GM12874 (cell line): ENCODE measurements around the gene RNF112.

Source experiments
- TF ChIP-seq, protein P1 (sequence below): IDR thresholded peaks from 2 replicates; pipeline ENCODE4 v1.5.1; 2011; ENCODE audit warnings: low read depth, mild to moderate bottlenecking, control low read depth, low read length, moderate library complexity; ENCODE audit not compliant: insufficient read depth

Gene RNF112

GRCh38 chr17:19418251-19418992 is 7.4 kb downstream of the RNF112 start:
- TF ChIP-seq, protein P1, sequence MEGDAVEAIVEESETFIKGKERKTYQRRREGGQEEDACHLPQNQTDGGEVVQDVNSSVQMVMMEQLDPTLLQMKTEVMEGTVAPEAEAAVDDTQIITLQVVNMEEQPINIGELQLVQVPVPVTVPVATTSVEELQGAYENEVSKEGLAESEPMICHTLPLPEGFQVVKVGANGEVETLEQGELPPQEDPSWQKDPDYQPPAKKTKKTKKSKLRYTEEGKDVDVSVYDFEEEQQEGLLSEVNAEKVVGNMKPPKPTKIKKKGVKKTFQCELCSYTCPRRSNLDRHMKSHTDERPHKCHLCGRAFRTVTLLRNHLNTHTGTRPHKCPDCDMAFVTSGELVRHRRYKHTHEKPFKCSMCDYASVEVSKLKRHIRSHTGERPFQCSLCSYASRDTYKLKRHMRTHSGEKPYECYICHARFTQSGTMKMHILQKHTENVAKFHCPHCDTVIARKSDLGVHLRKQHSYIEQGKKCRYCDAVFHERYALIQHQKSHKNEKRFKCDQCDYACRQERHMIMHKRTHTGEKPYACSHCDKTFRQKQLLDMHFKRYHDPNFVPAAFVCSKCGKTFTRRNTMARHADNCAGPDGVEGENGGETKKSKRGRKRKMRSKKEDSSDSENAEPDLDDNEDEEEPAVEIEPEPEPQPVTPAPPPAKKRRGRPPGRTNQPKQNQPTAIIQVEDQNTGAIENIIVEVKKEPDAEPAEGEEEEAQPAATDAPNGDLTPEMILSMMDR, result no peak

DNA sequence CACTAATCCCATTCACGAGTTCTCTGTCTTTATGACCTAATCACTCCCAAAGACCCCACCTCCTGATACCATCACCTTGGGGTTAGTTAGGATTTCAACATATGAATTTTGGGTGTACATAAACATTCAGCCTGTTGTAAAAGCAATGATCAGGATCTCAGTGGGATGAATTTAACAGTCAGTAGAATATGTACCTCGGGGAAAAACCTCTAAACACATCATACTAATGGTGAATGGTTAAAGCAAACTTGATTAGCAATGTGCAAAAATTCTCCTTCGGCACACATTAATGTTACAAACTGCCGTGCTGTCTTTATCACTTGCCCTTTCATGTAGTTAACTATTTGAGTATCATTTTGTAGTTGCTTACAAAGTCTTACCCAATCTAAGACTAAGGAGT is 10.2 kb downstream of the RNF112 start:
- TF ChIP-seq, protein P1, result no peak

DNA sequence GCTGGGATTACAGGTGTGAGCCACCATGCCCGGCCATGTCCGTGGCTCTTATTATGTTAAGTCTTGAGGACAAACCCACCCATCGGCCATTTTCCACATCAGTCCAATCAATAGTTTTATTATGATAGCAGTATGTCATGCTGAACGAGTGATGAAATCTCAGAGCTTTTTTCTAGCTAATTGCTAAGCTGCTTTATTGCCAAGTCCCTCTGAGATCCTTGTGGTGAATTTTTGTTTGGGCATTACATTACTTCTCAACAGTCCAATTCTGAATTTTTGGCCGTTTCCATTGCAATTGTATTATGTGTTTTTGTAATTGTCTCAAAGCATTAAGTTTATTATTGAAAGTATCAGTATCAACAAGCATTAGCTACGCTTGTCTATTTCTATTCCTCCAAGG is 10.9 kb downstream of the RNF112 start:
- TF ChIP-seq, protein P1, result no peak

- TF ChIP-seq, protein P1, result no peak
Measured at GRCh38 chr17:19424934-19425868, 14.2 kb downstream of the RNF112 start.

DNA sequence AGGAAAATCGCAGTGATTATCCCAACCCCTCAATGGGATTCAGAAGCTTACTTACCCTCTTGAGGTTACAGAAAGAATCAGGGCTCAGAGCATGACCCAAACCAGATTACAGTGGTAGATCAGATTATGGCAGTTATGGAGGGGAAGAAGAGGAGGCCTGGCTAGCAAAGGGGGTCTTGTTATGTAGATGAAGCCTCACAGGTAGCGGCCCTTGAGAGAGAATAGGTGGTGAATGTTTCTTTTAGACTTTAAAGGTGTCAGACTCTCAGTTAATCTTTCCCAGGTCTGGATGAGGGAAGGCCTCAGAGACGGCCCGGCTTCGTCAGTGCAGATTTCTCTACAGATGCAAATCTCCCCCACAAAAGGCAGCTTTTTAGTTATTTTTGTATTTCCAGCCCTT is 15.6 kb downstream of the RNF112 start:
- TF ChIP-seq, protein P1, result no peak

- TF ChIP-seq, protein P1, result no peak
Measured at GRCh38 chr17:19431691-19432090, 20.7 kb downstream of the RNF112 start.

GRCh38 chr17:19433255-19433654 is 22.2 kb downstream of the RNF112 start:
- TF ChIP-seq, protein P1, result no peak
